K562 (cell line): ENCODE data around the gene RFPL4A. TPM values are rescaled to one million over a fixed set of nuclear protein-coding genes. Genes with fewer than 3 reads are reported as not detected.

Source experiments
- FOXM1 ChIP-seq, 2 experiments: fragments of 450-650 bp in 1 of 2; sonication (generic) in 1 of 2; formaldehyde crosslinking in 1 of 2; IDR thresholded peaks; 2 replicates each; pipeline versions ENCODE4 v1.6.1 to v1.9.0; 2017 to 2022; ENCODE audit warnings: low read depth in 2 of 2, mild to moderate bottlenecking in 2 of 2, missing genetic modification reagents in 1 of 2, moderate library complexity in 1 of 2
- FOXO4 ChIP-seq: fragments of 450-650 bp; formaldehyde crosslinking; IDR thresholded peaks from 2 replicates; pipeline ENCODE4 v1.4.0; 2020; ENCODE audit warnings: mild to moderate bottlenecking, moderate library complexity
- GATAD2A ChIP-seq: fragments of 450-650 bp; IDR thresholded peaks from 2 replicates; pipeline ENCODE4 v1.6.1; 2017
- HMG20A ChIP-seq: fragments of 450-650 bp; formaldehyde crosslinking; conservative IDR thresholded peaks from 2 replicates; pipeline ENCODE4 v1.4.0; 2020; ENCODE audit warnings: mild to moderate bottlenecking, mixed read lengths
- HSF4 ChIP-seq: fragments of 250-450 bp; sonication (Bioruptor Pico); IDR thresholded peaks from 2 replicates; pipeline ENCODE4 v2.1.2; 2022; ENCODE audit warnings: mild to moderate bottlenecking, moderate library complexity, borderline replicate concordance
- KLF13 ChIP-seq: fragments of 450-650 bp; IDR thresholded peaks from 2 replicates; pipeline ENCODE4 v1.6.1; 2016; ENCODE audit warnings: missing genetic modification characterization, low read depth, mild to moderate bottlenecking, missing compliant biosample characterization, moderate library complexity, borderline replicate concordance
- NFIC ChIP-seq: fragments of 450-650 bp; IDR thresholded peaks from 2 replicates; pipeline ENCODE4 v1.6.1; 2017; ENCODE audit warnings: mild to moderate bottlenecking, inconsistent platforms
- PHF8 ChIP-seq: fragments of 200-600 bp; sonication (generic); IDR thresholded peaks from 2 replicates; pipeline ENCODE4 v1.6.1; 2012; ENCODE audit warnings: mixed run types, mild to moderate bottlenecking, inconsistent platforms, low read length, moderate library complexity, borderline replicate concordance
- TOE1 ChIP-seq, 2 experiments: fragments of 450-650 bp in 1 of 2; sonication (generic) in 1 of 2; formaldehyde crosslinking in 1 of 2; IDR thresholded peaks; 2 replicates each; pipeline versions ENCODE4 v1.7.1 to v1.8.0; 2016 to 2022; ENCODE audit warnings: borderline replicate concordance in 2 of 2, mild to moderate bottlenecking in 2 of 2, antibody characterized with exemption in 1 of 2, inconsistent platforms in 1 of 2, low read depth in 1 of 2, missing genetic modification reagents in 1 of 2, moderate library complexity in 1 of 2
- ZNF696 ChIP-seq: fragments of 250-450 bp; sonication (Bioruptor Pico); conservative IDR thresholded peaks from 2 replicates; pipeline ENCODE4 v1.4.0; 2020; ENCODE audit warnings: mild to moderate bottlenecking, moderate library complexity
- ZNF699 ChIP-seq: fragments of 250-450 bp; sonication (Bioruptor Pico); IDR thresholded peaks from 2 replicates; pipeline ENCODE4 v1.8.0; 2021; ENCODE audit warnings: mild to moderate bottlenecking, moderate library complexity; ENCODE audit not compliant: insufficient replicate concordance
- polyA plus RNA-seq, 8 experiments: library from polyadenylated mRNA; depleted of rRNA in 4 of 8; stranded (reverse) in 5 of 8; unstranded in 3 of 8; fragments of >200 nt; fragmentation: Nextera tagmentation in 2 of 8; fragmentation: Illumina TruSeq in 1 of 8; extraction: Ambion mirVana in 2 of 8; extraction: Trizol in 1 of 8; gene quantifications; 2 replicates each; pipeline versions ENCODE4 v1.2.1 to v1.2.3, GENCODE V29; 2011 to 2014; ENCODE audit warnings: inconsistent platforms in 1 of 8, missing spikeins in 1 of 8
- total RNA-seq, 7 experiments: library from RNA; depleted of rRNA in 6 of 7; stranded (reverse); fragments of >200 nt in 6 of 7; fragmentation: Illumina TruSeq in 2 of 7; extraction: Trizol in 2 of 7; gene quantifications; 2 replicates each; pipeline versions ENCODE4 v1.2.1 to v1.2.3, GENCODE V29; 2011 to 2021; ENCODE audit warnings: low replicate concordance in 1 of 7
- TF ChIP-seq, protein P1 (sequence below), 2 experiments: fragments of 450-650 bp in 1 of 2; sonication (generic) in 1 of 2; formaldehyde crosslinking in 1 of 2; IDR thresholded peaks; 2 replicates each; pipeline versions ENCODE4 v1.7.1 to v1.9.0; 2016 to 2022; ENCODE audit warnings: inconsistent platforms in 1 of 2, mild to moderate bottlenecking in 1 of 2, missing genetic modification reagents in 1 of 2

Gene RFPL4A
- total and polyA plus RNA-seq, 9 of the 15 experiments (the other 6 are each of a cell fraction or from before 2014, with no cell fraction given), result 0.13 to 1.1 (median 0.23) TPM; not detected in 1

- TF ChIP-seq PHF8, result no peak
- peak; percentile 60; the same call in 1 of the 2 replicates for TF ChIP-seq TOE1 (IDR thresholded peaks at IDR 0.05; ENCODE audit: borderline replicate concordance)
- no peak for TF ChIP-seq TOE1 (CRISPR knock-in tag; IDR thresholded peaks at IDR 0.05; ENCODE audit: borderline replicate concordance, low read depth)
- no peak for TF ChIP-seq KLF13 (tag)
- TF ChIP-seq FOXO4 (CRISPR knock-in tag), result no peak
- no peak for TF ChIP-seq GATAD2A
- TF ChIP-seq, protein P1, sequence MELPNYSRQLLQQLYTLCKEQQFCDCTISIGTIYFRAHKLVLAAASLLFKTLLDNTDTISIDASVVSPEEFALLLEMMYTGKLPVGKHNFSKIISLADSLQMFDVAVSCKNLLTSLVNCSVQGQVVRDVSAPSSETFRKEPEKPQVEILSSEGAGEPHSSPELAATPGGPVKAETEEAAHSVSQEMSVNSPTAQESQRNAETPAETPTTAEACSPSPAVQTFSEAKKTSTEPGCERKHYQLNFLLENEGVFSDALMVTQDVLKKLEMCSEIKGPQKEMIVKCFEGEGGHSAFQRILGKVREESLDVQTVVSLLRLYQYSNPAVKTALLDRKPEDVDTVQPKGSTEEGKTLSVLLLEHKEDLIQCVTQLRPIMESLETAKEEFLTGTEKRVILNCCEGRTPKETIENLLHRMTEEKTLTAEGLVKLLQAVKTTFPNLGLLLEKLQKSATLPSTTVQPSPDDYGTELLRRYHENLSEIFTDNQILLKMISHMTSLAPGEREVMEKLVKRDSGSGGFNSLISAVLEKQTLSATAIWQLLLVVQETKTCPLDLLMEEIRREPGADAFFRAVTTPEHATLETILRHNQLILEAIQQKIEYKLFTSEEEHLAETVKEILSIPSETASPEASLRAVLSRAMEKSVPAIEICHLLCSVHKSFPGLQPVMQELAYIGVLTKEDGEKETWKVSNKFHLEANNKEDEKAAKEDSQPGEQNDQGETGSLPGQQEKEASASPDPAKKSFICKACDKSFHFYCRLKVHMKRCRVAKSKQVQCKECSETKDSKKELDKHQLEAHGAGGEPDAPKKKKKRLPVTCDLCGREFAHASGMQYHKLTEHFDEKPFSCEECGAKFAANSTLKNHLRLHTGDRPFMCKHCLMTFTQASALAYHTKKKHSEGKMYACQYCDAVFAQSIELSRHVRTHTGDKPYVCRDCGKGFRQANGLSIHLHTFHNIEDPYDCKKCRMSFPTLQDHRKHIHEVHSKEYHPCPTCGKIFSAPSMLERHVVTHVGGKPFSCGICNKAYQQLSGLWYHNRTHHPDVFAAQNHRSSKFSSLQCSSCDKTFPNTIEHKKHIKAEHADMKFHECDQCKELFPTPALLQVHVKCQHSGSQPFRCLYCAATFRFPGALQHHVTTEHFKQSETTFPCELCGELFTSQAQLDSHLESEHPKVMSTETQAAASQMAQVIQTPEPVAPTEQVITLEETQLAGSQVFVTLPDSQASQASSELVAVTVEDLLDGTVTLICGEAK (IDR thresholded peaks at IDR 0.05), result no peak
- TF ChIP-seq, protein P1 (CRISPR knock-in tag; IDR thresholded peaks at IDR 0.05), result no peak
- no peak for TF ChIP-seq ZNF696 (CRISPR knock-in tag)
- TF ChIP-seq NFIC, result peak; percentile 19; the same call in 1 of the 2 replicates
- no peak for TF ChIP-seq HMG20A (CRISPR knock-in tag)
- TF ChIP-seq FOXM1 (IDR thresholded peaks at IDR 0.05; ENCODE audit: low read depth), result no peak
- TF ChIP-seq FOXM1 (CRISPR knock-in tag; IDR thresholded peaks at IDR 0.05; ENCODE audit: low read depth), result no peak
- no peak for TF ChIP-seq HSF4 (CRISPR knock-in tag)
- no peak for TF ChIP-seq ZNF699 (CRISPR knock-in tag)
Observed at GRCh38 chr19:55809381-55810058, 50.6 kb downstream of the RFPL4A start (continued).
